AG04449 (cell line): Measurements from ENCODE around the gene MEIOB.

Experiments
- CTCF ChIA-PET: fragments of 350-600 bp; formaldehyde crosslinking; extraction: SDS; loops from one replicate; lab custom pipeline; 2021; ENCODE audit warnings: antibody characterized with exemption; lab: Yijun Ruan, JAX
- POLR2A ChIA-PET: fragments of 400-600, 350-600 bp; formaldehyde crosslinking; extraction: SDS; loops from one replicate; lab custom pipeline; 2020; ENCODE audit warnings: antibody characterized with exemption, inconsistent platforms; lab: Yijun Ruan, JAX
- DNase-seq: peaks from one replicate; pipeline ENCODE4 v3.0.0-alpha.2; 2010; ENCODE audit warnings: low read depth, low spot score
- H3K4me3 ChIP-seq: 2 replicates; pipeline ENCODE4 v1.5.1; 2011; ENCODE audit warnings: low read depth, mild to moderate bottlenecking, control low read depth, low read length
- CTCF ChIP-seq: IDR thresholded peaks from one replicate; pipeline ENCODE4 v1.5.1; 2011; ENCODE audit warnings: mild to moderate bottlenecking, moderate library complexity, low read length, control low read depth, inconsistent platforms; ENCODE audit not compliant: insufficient read depth; ENCODE audit errors: missing control alignments

Gene MEIOB

GRCh38 chr16:1917665-1918350, 45.8 kb upstream of the MEIOB start:
- ChIA-PET CTCF (no interaction called here), POLR2A (no interaction called here)
- no peak for DNase-seq
- H3K4me3 ChIP-seq, result no peak overlapping the region
- TF ChIP-seq CTCF, result no peak

- DNase-seq, result no peak
- H3K4me3 ChIP-seq, result no peak overlapping the region
- POLR2A ChIA-PET, result no interaction called here
- CTCF ChIA-PET, result interaction anchor here (3.6 kb wide), 1 partner anchor 12 kb away, joined by 18 read pairs; no protein-coding TSS in a partner anchor
- no peak for TF ChIP-seq CTCF
Observed at GRCh38 chr16:1917056-1917664, 45.2 kb upstream of the MEIOB start.

- ChIA-PET CTCF (interaction anchor here (0.8 to 3.6 kb wide), 2 partner anchors 12 to 54 kb away, joined by 3 to 18 read pairs; no protein-coding TSS in a partner anchor), POLR2A (no interaction called here)
- no peak for TF ChIP-seq CTCF
- DNase-seq, result no peak
- H3K4me3 ChIP-seq, result no peak overlapping the region
Observed at GRCh38 chr16:1916640-1916990, 44.7 kb upstream of the MEIOB start.

- no peak for TF ChIP-seq CTCF
- ChIA-PET POLR2A (no interaction called here), CTCF (interaction anchor here (0.8 to 3.6 kb wide), 2 partner anchors 13 to 53 kb away, joined by 3 to 18 read pairs; no protein-coding TSS in a partner anchor)
- H3K4me3 ChIP-seq, result no peak overlapping the region
- DNase-seq, result no peak
Observed at GRCh38 chr16:1915732-1916639, 44.0 kb upstream of the MEIOB start.

GRCh38 chr16:1914988-1915387, 43.0 kb upstream of the MEIOB start:
- ChIA-PET POLR2A (no interaction called here), CTCF (interaction anchor here (3.6 kb wide), 1 partner anchor 14 kb away, joined by 18 read pairs; no protein-coding TSS in a partner anchor)
- no peak for TF ChIP-seq CTCF
- DNase-seq, result no peak
- no peak overlapping the region for H3K4me3 ChIP-seq
